Thymus (tissue), 11 donors: ENCODE data around the gene HMG20B. TPM values are rescaled to one million over a fixed set of nuclear protein-coding genes. Genes with fewer than 3 reads are reported as not detected.

ENCODE experiments used
- DNase-seq, 9 donors: peaks; one replicate each; pipeline ENCODE4 v3.0.0-alpha.2; 2013; ENCODE audit warnings: low spot score in 9 of 9, low read depth in 6 of 9, missing footprints in 1 of 9
- H3K27ac ChIP-seq, 2 donors: one replicate each; pipeline ENCODE4 v1.5.1; 2013; ENCODE audit warnings: control low read depth in 1 of 2, low read depth in 1 of 2, low read length in 1 of 2, mild to moderate bottlenecking in 1 of 2, moderate library complexity in 1 of 2
- H3K27me3 ChIP-seq, 2 donors: one replicate each; pipeline ENCODE4 v1.5.1; 2013; ENCODE audit warnings: low read length in 1 of 2; ENCODE audit not compliant: control insufficient read depth in 2 of 2, insufficient read depth in 1 of 2
- H3K36me3 ChIP-seq, 2 donors: one replicate each; pipeline ENCODE4 v1.5.1; 2013; ENCODE audit warnings: low read length in 1 of 2, mild to moderate bottlenecking in 1 of 2, moderate library complexity in 1 of 2; ENCODE audit not compliant: control insufficient read depth in 2 of 2, insufficient read depth in 2 of 2
- H3K4me1 ChIP-seq, 2 donors: one replicate each; pipeline ENCODE4 v1.5.1; 2013; ENCODE audit warnings: low read length in 2 of 2; ENCODE audit not compliant: control insufficient read depth in 2 of 2, insufficient read depth in 2 of 2
- H3K4me3 ChIP-seq, 2 donors: one replicate each; pipeline ENCODE4 v1.5.1; 2013; ENCODE audit warnings: low read length in 2 of 2, control low read depth in 1 of 2, mild to moderate bottlenecking in 1 of 2
- H3K9me3 ChIP-seq, 2 donors: one replicate each; pipeline ENCODE4 v1.5.1; 2013; ENCODE audit warnings: low read length in 1 of 2, mild to moderate bottlenecking in 1 of 2; ENCODE audit not compliant: control insufficient read depth in 2 of 2, insufficient read depth in 1 of 2
- WGBS: extraction: QIAGEN DNeasy Blood & Tissue Kit; methylation state at CpG from one replicate; pipeline ENCODE4 v1.1.7; 2013; 5-methylcytosine and 5-hydroxymethylcytosine counted together
- polyA plus RNA-seq: library from polyadenylated mRNA; stranded (reverse); fragments of 200-250 nt; gene quantifications from one replicate; pipeline ENCODE4 v1.2.3, GENCODE V29; 2013
- total RNA-seq: library from RNA; stranded (reverse); fragments of 120-200 nt; gene quantifications from one replicate; pipeline ENCODE4 v1.2.4, GENCODE V29; 2013
- donor health status: healthy.

HMG20B gene
- total and polyA plus RNA-seq, 2 donors = 111 to 116 TPM

GRCh38 chr19:3612330-3612729, 39.6 kb downstream of the HMG20B start:
- H3K27me3 ChIP-seq = peaks cover 7 to 11% of the 10 kb centered on the region in 2 donors
- H3K4me3 ChIP-seq = no peak overlapping the region
- no peak overlapping the region for H3K27ac ChIP-seq
- H3K9me3 ChIP-seq = peaks cover 0 to 7% of the 10 kb centered on the region in 2 donors
- peaks cover 2 to 22% of the 10 kb centered on the region in 2 donors for H3K4me1 ChIP-seq
- DNase-seq = no peak
- H3K36me3 ChIP-seq = peaks cover 46 to 62% of the 10 kb centered on the region in 2 donors
- 98% methylated on average over 33 of the region's 33 CpGs for WGBS

- Histone ChIP-seq H3K27me3 (peaks cover 0 to 3% of the 10 kb centered on the region in 2 donors), H3K4me3 (no peak overlapping the region), H3K9me3 (peaks cover 0 to 1% of the 10 kb centered on the region in 2 donors), H3K36me3 (peaks cover 47 to 67% of the 10 kb centered on the region in 2 donors), H3K4me1 (peaks cover 6 to 23% of the 10 kb centered on the region in 2 donors), H3K27ac (no peak overlapping the region)
- 97% methylated on average over 79 of the region's 79 CpGs for WGBS
- no peak for DNase-seq
Observed at GRCh38 chr19:3612901-3613741, 40.4 kb downstream of the HMG20B start.

- DNase-seq = no peak
- Histone ChIP-seq H3K27ac (no peak overlapping the region), H3K4me1 (peaks cover 4 to 17% of the 10 kb centered on the region in 2 donors), H3K9me3 (no peaks in the 10 kb centered on the region), H3K4me3 (no peak overlapping the region), H3K27me3 (no peaks in the 10 kb centered on the region), H3K36me3 (peaks cover 47 to 76% of the 10 kb centered on the region in 2 donors)
- 97% methylated on average over 39 of the region's 39 CpGs for WGBS
Observed at GRCh38 chr19:3613818-3614661, 41.3 kb downstream of the HMG20B start.

GRCh38 chr19:3614858-3615505, 42.2 kb downstream of the HMG20B start:
- WGBS = 93% methylated on average over 18 of the region's 18 CpGs
- H3K4me1 ChIP-seq = peaks cover 4 to 22% of the 10 kb centered on the region in 2 donors
- H3K27me3 ChIP-seq = no peaks in the 10 kb centered on the region
- peaks cover 51 to 81% of the 10 kb centered on the region in 2 donors for H3K36me3 ChIP-seq
- H3K27ac ChIP-seq = no peak overlapping the region
- no peak overlapping the region for H3K4me3 ChIP-seq
- H3K9me3 ChIP-seq = no peaks in the 10 kb centered on the region
- DNase-seq = no peak

- Histone ChIP-seq H3K9me3 (no peaks in the 10 kb centered on the region), H3K4me3 (no peak overlapping the region), H3K27me3 (no peaks in the 10 kb centered on the region), H3K27ac (no peak overlapping the region), H3K36me3 (peaks cover 52 to 83% of the 10 kb centered on the region in 2 donors), H3K4me1 (peaks cover 4 to 22% of the 10 kb centered on the region in 2 donors)
- DNase-seq = no peak
- WGBS = 94% methylated on average over 26 of the region's 26 CpGs
Observed at GRCh38 chr19:3615524-3616135, 42.9 kb downstream of the HMG20B start.

- H3K27me3 ChIP-seq = no peaks in the 10 kb centered on the region
- H3K4me1 ChIP-seq = peaks cover 4 to 22% of the 10 kb centered on the region in 2 donors
- DNase-seq = peak in 4 of 9 donors; percentile 42 to 74 (median 60)
- peak overlapping the region; percentile 34 to 42 for H3K27ac ChIP-seq
- H3K36me3 ChIP-seq = peaks cover 50 to 83% of the 10 kb centered on the region in 2 donors
- no peaks in the 10 kb centered on the region for H3K9me3 ChIP-seq
- peak overlapping the region in 1 of 2 donors; percentile 8 for H3K4me3 ChIP-seq
- whole genome bisulfite sequencing = 14% methylated on average over 19 of the region's 19 CpGs
Observed at GRCh38 chr19:3617463-3617862, 44.7 kb downstream of the HMG20B start.

- H3K9me3 ChIP-seq = no peaks in the 10 kb centered on the region
- DNase-seq = peak in 2 of 9 donors; percentile 18 to 31
- peaks cover 4 to 22% of the 10 kb centered on the region in 2 donors for H3K4me1 ChIP-seq
- H3K36me3 ChIP-seq = peaks cover 49 to 82% of the 10 kb centered on the region in 2 donors
- no peak overlapping the region for H3K4me3 ChIP-seq
- WGBS = 74% methylated on average over 31 of the region's 31 CpGs
- H3K27ac ChIP-seq = peak overlapping the region in 1 of 2 donors; percentile 7
- H3K27me3 ChIP-seq = no peaks in the 10 kb centered on the region
Observed at GRCh38 chr19:3618144-3618810, 45.5 kb downstream of the HMG20B start.
